Gastroesophageal sphincter (tissue), 3 donors: ENCODE measurements around the gene NKX6-1.

ENCODE experiments used
- POLR2A ChIP-seq, 2 donors: fragments of 450-650 bp; IDR thresholded peaks; one replicate each; pipeline ENCODE4 v1.6.1; 2017; ENCODE audit warnings: antibody characterized with exemption in 2 of 2, mild to moderate bottlenecking in 2 of 2, moderate library complexity in 1 of 2
- POLR2AphosphoS5 ChIP-seq: sonication (generic); formaldehyde crosslinking; IDR thresholded peaks from one replicate; pipeline ENCODE4 v1.6.1; 2017; ENCODE audit warnings: antibody characterized with exemption
- TF ChIP-seq, protein P1 (sequence below), 4 experiments: fragments of 200-600 bp in 2 of 4; fragments of 450-650 bp in 2 of 4; sonication (generic) in 1 of 4; IDR thresholded peaks; one replicate each; pipeline ENCODE4 v1.5.1; 2017 to 2019; ENCODE audit warnings: antibody characterized with exemption in 4 of 4, mild to moderate bottlenecking in 2 of 4, moderate library complexity in 2 of 4

- TF ChIP-seq, protein P1, sequence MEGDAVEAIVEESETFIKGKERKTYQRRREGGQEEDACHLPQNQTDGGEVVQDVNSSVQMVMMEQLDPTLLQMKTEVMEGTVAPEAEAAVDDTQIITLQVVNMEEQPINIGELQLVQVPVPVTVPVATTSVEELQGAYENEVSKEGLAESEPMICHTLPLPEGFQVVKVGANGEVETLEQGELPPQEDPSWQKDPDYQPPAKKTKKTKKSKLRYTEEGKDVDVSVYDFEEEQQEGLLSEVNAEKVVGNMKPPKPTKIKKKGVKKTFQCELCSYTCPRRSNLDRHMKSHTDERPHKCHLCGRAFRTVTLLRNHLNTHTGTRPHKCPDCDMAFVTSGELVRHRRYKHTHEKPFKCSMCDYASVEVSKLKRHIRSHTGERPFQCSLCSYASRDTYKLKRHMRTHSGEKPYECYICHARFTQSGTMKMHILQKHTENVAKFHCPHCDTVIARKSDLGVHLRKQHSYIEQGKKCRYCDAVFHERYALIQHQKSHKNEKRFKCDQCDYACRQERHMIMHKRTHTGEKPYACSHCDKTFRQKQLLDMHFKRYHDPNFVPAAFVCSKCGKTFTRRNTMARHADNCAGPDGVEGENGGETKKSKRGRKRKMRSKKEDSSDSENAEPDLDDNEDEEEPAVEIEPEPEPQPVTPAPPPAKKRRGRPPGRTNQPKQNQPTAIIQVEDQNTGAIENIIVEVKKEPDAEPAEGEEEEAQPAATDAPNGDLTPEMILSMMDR (IDR thresholded peaks at IDR 0.05): no peak
- TF ChIP-seq POLR2A (IDR thresholded peaks at IDR 0.05) (no peak), POLR2AphosphoS5 (no peak)
Observed at GRCh38 chr4:84490663-84491062, 8.4 kb downstream of the NKX6-1 start.
